H1 (cell line): ENCODE data around the gene C17orf100. TPM values are rescaled to one million over a fixed set of nuclear protein-coding genes. Genes with fewer than 3 reads are reported as not detected.

Experiments
- CTCF ChIA-PET: fragments of 300-600 bp; sonication (Branson Sonifier 250); formaldehyde crosslinking; loops from one replicate; lab custom pipeline; 2021; ENCODE audit not compliant: partially characterized antibody; lab: Charles Lee
- POLR2A ChIA-PET: fragments of 300-600 bp; sonication (Branson Sonifier 250); formaldehyde crosslinking; loops from one replicate; lab custom pipeline; 2021; ENCODE audit warnings: inconsistent platforms; ENCODE audit not compliant: partially characterized antibody; lab: Charles Lee
- DNase-seq, 2 experiments: peaks; one replicate each; pipeline versions ENCODE4 v3.0.0 to v3.0.0-alpha.2; 2010 to 2022; ENCODE audit warnings: low spot score in 2 of 2, low read depth in 1 of 2, mixed read lengths in 1 of 2
- FAIRE-seq: peaks from 2 replicates; lab custom pipeline; 2011; peaks lifted over from hg19 to GRCh38; lab: Jason Lieb, UNC
- H2AFZ ChIP-seq: 2 replicates; pipeline ENCODE4 v1.8.1; 2012; ENCODE audit warnings: low read length, inconsistent platforms
- H2AK5ac ChIP-seq: 2 replicates; pipeline ENCODE4 v1.6.1; 2013; ENCODE audit warnings: low read depth, low read length
- H2BK120ac ChIP-seq: replicated peaks from 2 replicates; pipeline ENCODE3; 2013; ENCODE audit warnings: low read depth, low read length, inconsistent platforms
- H2BK12ac ChIP-seq: 2 replicates; pipeline ENCODE4 v1.6.1; 2013; ENCODE audit warnings: low read depth, low read length
- H2BK15ac ChIP-seq: 2 replicates; pipeline ENCODE4 v1.6.1; 2013; ENCODE audit warnings: low read length
- H2BK20ac ChIP-seq: 2 replicates; pipeline ENCODE4 v1.6.1; 2013; ENCODE audit warnings: low read length
- H2BK5ac ChIP-seq: 2 replicates; pipeline ENCODE4 v1.6.1; 2013; ENCODE audit warnings: low read depth, low read length
- H3K14ac ChIP-seq: 2 replicates; pipeline ENCODE4 v1.6.1; 2013; ENCODE audit warnings: inconsistent platforms; ENCODE audit not compliant: insufficient read length
- H3K18ac ChIP-seq: 2 replicates; pipeline ENCODE4 v1.6.1; 2013; ENCODE audit warnings: low read length; ENCODE audit errors: extremely low read depth
- H3K23ac ChIP-seq: 2 replicates; pipeline ENCODE4 v1.6.1; 2013; ENCODE audit warnings: inconsistent platforms; ENCODE audit not compliant: insufficient read length
- H3K23me2 ChIP-seq: 2 replicates; pipeline ENCODE4 v1.6.1; 2013; ENCODE audit warnings: low read depth, low read length
- H3K27ac ChIP-seq: 2 replicates; pipeline ENCODE4 v1.6.1; 2011; ENCODE audit warnings: low read depth, low read length, inconsistent platforms
- H3K27me3 ChIP-seq, 4 experiments: replicated peaks in 1 of 4; 1 replicate in 1 of 4; 2 replicates in 3 of 4; pipeline versions ENCODE4 v1.6.1 to v1.8.1; 2011 to 2013; ENCODE audit warnings: low read length in 3 of 4, mild to moderate bottlenecking in 3 of 4, inconsistent platforms in 2 of 4, mixed read lengths in 2 of 4, moderate library complexity in 1 of 4; ENCODE audit not compliant: control insufficient read depth in 3 of 4, insufficient read depth in 3 of 4; ENCODE audit errors: extremely low read depth in 1 of 4
- H3K36me3 ChIP-seq, 4 experiments: 2 replicates each; pipeline versions ENCODE4 v1.6.1 to v1.8.1; 2011 to 2013; ENCODE audit warnings: mild to moderate bottlenecking in 4 of 4, low read length in 3 of 4, moderate library complexity in 2 of 4, control low read depth in 1 of 4, inconsistent platforms in 1 of 4; ENCODE audit not compliant: insufficient read depth in 4 of 4, control insufficient read depth in 2 of 4
- H3K4ac ChIP-seq: replicated peaks from 2 replicates; pipeline ENCODE3; 2013; ENCODE audit warnings: low read length, low read depth, mixed read lengths, inconsistent platforms; ENCODE audit not compliant: insufficient read length
- H3K4me1 ChIP-seq, 4 experiments: replicated peaks in 1 of 4; 1 replicate in 1 of 4; 2 replicates in 3 of 4; pipeline versions ENCODE4 v1.6.1 to v1.8.1; 2011 to 2013; ENCODE audit warnings: low read length in 3 of 4, inconsistent platforms in 2 of 4, mixed read lengths in 1 of 4; ENCODE audit not compliant: insufficient read depth in 4 of 4, control insufficient read depth in 3 of 4
- H3K4me2 ChIP-seq, 2 experiments: 2 replicates each; pipeline versions ENCODE4 v1.6.1 to v1.8.1; 2011 to 2013; ENCODE audit warnings: low read depth in 2 of 2, low read length in 2 of 2, control low read depth in 1 of 2, inconsistent platforms in 1 of 2, mild to moderate bottlenecking in 1 of 2; ENCODE audit not compliant: insufficient read depth in 1 of 2
- H3K4me3 ChIP-seq, 4 experiments: fragments of 200-600, 300-600 bp in 1 of 4; sonication (generic), shearing (Covaris generic), sonication (Bioruptor Twin) in 1 of 4; 2 replicates each; pipeline versions ENCODE4 v1.5.1 to v1.8.1; 2011 to 2016; ENCODE audit warnings: low read length in 4 of 4, low read depth in 3 of 4, control low read depth in 2 of 4, inconsistent platforms in 2 of 4, mild to moderate bottlenecking in 2 of 4, mixed read lengths in 1 of 4, moderate library complexity in 1 of 4; ENCODE audit not compliant: insufficient read depth in 2 of 4; ENCODE audit errors: extremely low read depth in 1 of 4
- H3K56ac ChIP-seq: replicated peaks from 2 replicates; pipeline ENCODE3; 2013; ENCODE audit warnings: low read depth, mild to moderate bottlenecking, mixed read lengths, low read length, inconsistent platforms; ENCODE audit not compliant: insufficient read length
- H3K79me1 ChIP-seq: 2 replicates; pipeline ENCODE4 v1.6.1; 2013; ENCODE audit warnings: low read depth, low read length, control low read depth
- H3K79me2 ChIP-seq, 2 experiments: 2 replicates each; pipeline versions ENCODE4 v1.6.1 to v1.8.1; 2012 to 2013; ENCODE audit warnings: low read length in 2 of 2, mild to moderate bottlenecking in 2 of 2, inconsistent platforms in 1 of 2; ENCODE audit not compliant: insufficient read depth in 2 of 2, control insufficient read depth in 1 of 2
- H3K9ac ChIP-seq, 4 experiments: replicated peaks in 1 of 4; 1 replicate in 1 of 4; 2 replicates in 3 of 4; pipeline versions ENCODE4 v1.6.1 to v1.8.1; 2011 to 2013; ENCODE audit warnings: low read depth in 3 of 4, low read length in 3 of 4, control low read depth in 2 of 4, mild to moderate bottlenecking in 2 of 4, moderate library complexity in 2 of 4, inconsistent platforms in 1 of 4; ENCODE audit errors: extremely low read depth in 1 of 4
- H3K9me3 ChIP-seq, 2 experiments: 2 replicates each; pipeline versions ENCODE4 v1.6.1 to v1.8.1; 2012 to 2013; ENCODE audit warnings: mild to moderate bottlenecking in 2 of 2, moderate library complexity in 2 of 2, control low read depth in 1 of 2, inconsistent platforms in 1 of 2, low read depth in 1 of 2, low read length in 1 of 2, mixed read lengths in 1 of 2; ENCODE audit not compliant: insufficient read depth in 2 of 2
- H4K20me1 ChIP-seq, 2 experiments: replicated peaks in 1 of 2; 2 replicates each; pipeline versions ENCODE3 to v1.8.1; 2011 to 2013; ENCODE audit warnings: inconsistent platforms in 2 of 2, low read length in 2 of 2, mild to moderate bottlenecking in 1 of 2; ENCODE audit not compliant: insufficient read depth in 2 of 2, control insufficient read depth in 1 of 2
- H4K5ac ChIP-seq: 2 replicates; pipeline ENCODE4 v1.6.1; 2013; ENCODE audit warnings: low read length, low read depth, mixed read lengths, inconsistent platforms; ENCODE audit not compliant: insufficient read length
- H4K8ac ChIP-seq: 2 replicates; pipeline ENCODE4 v1.8.0; 2013; ENCODE audit warnings: mild to moderate bottlenecking, moderate library complexity, low read length, inconsistent platforms; ENCODE audit not compliant: insufficient read depth; ENCODE audit errors: extremely low read depth
- H4K91ac ChIP-seq: replicated peaks from 2 replicates; pipeline ENCODE3; 2013; ENCODE audit warnings: low read length, mixed read lengths, inconsistent platforms; ENCODE audit not compliant: insufficient read length
- CHD2 ChIP-seq: IDR thresholded peaks from 2 replicates; pipeline ENCODE4 v1.6.1; 2012; ENCODE audit warnings: low read length, improper control_type of control experiment
- EZH2 ChIP-seq: fragments of 200-600 bp; sonication (generic); IDR thresholded peaks from 2 replicates; pipeline ENCODE4 v1.7.1; 2012; ENCODE audit warnings: low read depth, mild to moderate bottlenecking, moderate library complexity, low read length, inconsistent platforms; ENCODE audit not compliant: severe bottlenecking
- GTF2F1 ChIP-seq: IDR thresholded peaks from 2 replicates; pipeline ENCODE4 v1.6.1; 2012; ENCODE audit warnings: low read depth, low read length, improper control_type of control experiment, borderline replicate concordance
- KDM5A ChIP-seq: fragments of 200-600 bp; IDR thresholded peaks from 2 replicates; pipeline ENCODE4 v1.7.1; 2012; ENCODE audit warnings: mild to moderate bottlenecking, low read length, inconsistent platforms, mixed read lengths
- RBBP5 ChIP-seq: IDR thresholded peaks from 2 replicates; pipeline ENCODE4 v1.7.1; 2012; ENCODE audit warnings: low read depth, mild to moderate bottlenecking, inconsistent platforms, low read length, moderate library complexity, borderline replicate concordance
- RXRA ChIP-seq: IDR thresholded peaks from 2 replicates; pipeline ENCODE4 v1.6.1; 2011; ENCODE audit warnings: low read depth, mild to moderate bottlenecking, low read length, moderate library complexity; ENCODE audit not compliant: insufficient read depth
- TCF12 ChIP-seq: IDR thresholded peaks from 2 replicates; pipeline ENCODE4 v1.6.1; 2011; ENCODE audit warnings: low read depth, mild to moderate bottlenecking, low read length
- WGBS, 2 experiments: shearing (Covaris generic) in 1 of 2; methylation state at CpG; one replicate each; pipeline versions ENCODE4 v1.1.6 to v1.1.7; 2013 to 2015; ENCODE audit warnings: low lambda C conversion rate in 2 of 2, mixed read lengths in 2 of 2, inconsistent platforms in 1 of 2, low coverage in 1 of 2, missing lambda C conversion rate in 1 of 2; ENCODE audit not compliant: insufficient replicate concordance in 2 of 2, insufficient coverage in 1 of 2, insufficient read length in 1 of 2; ENCODE audit errors: extremely low coverage in 1 of 2, missing lambda C conversion rate in 1 of 2; 5-methylcytosine and 5-hydroxymethylcytosine counted together
- polyA plus RNA-seq, 7 experiments: library from polyadenylated mRNA; depleted of rRNA in 3 of 7; stranded (reverse) in 5 of 7; unstranded in 2 of 7; fragments of >200 nt in 5 of 7; fragments of 200-250 nt in 2 of 7; gene quantifications; 1 replicate in 5 of 7; 2 replicates in 1 of 7; 4 replicates in 1 of 7; pipeline versions ENCODE4 v1.2.1 to v1.2.3, GENCODE V29; 2011 to 2013; ENCODE audit warnings: missing spikeins in 2 of 7, mixed read lengths in 2 of 7
- total RNA-seq: library from RNA; stranded (reverse); fragmentation: NEBNext Ultra II Directional; extraction: Animal tissue kit (Norgen Biotek cat#: 25700); gene quantifications from 2 replicates; pipeline ENCODE4 v1.2.1, GENCODE V29; 2021
- TF ChIP-seq, protein P1 (sequence below): IDR thresholded peaks from 2 replicates; pipeline ENCODE4 v1.6.1; 2011; ENCODE audit warnings: low read depth, mild to moderate bottlenecking, low read length; ENCODE audit not compliant: insufficient read depth
- TF ChIP-seq, protein P2 (sequence below), 3 experiments: IDR thresholded peaks; 1 replicate in 2 of 3; 2 replicates in 1 of 3; pipeline versions ENCODE4 v1.5.1 to v1.6.1; 2011; ENCODE audit warnings: low read length in 3 of 3, mild to moderate bottlenecking in 3 of 3, inconsistent platforms in 2 of 3, low read depth in 1 of 3, moderate library complexity in 1 of 3; ENCODE audit not compliant: insufficient read depth in 1 of 3; ENCODE audit errors: control extremely low read depth in 1 of 3

C17orf100 gene
- total and polyA plus RNA-seq, 2 of the 8 experiments (the other 6 are each of a cell fraction or from before 2014, with no cell fraction given), result 2.1 to 2.8 TPM

DNA sequence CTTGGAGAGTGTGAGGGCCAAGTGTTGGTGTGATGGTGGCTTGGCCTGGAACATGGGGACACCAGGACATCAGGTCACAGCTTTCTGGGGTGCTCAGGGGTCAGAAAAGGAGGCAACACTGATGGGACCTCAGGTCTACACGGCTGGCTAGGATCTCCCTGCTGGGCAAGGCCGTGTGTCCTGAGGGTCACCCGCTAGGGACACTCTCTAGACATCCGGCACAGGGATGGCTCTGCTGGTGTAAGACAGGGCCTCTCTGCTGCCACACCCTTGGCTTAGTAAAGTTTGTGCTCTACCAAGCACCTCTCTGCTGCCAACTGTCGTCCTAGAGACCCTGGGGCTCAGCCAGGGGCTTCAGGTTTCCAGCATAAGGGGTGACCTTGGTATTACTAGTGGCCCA, 45.3 kb downstream of the C17orf100 start:
- no peak overlapping the region for H3K4ac ChIP-seq
- 91% methylated on average over 5 of the region's 5 CpGs; no CpG with 5 or more reads in 1 of the 2 experiments for WGBS, 2 experiments
- H4K8ac ChIP-seq, result no peak overlapping the region
- H2BK120ac ChIP-seq, result no peak overlapping the region
- no peak overlapping the region for H4K91ac ChIP-seq
- ChIA-PET POLR2A (no interaction called here), CTCF (interaction anchor here (0.8 to 2.4 kb wide), 5 partner anchors 11 to 151 kb away, joined by 3 to 15 read pairs (median 3); no protein-coding TSS in a partner anchor)
- H3K56ac ChIP-seq, result no peak overlapping the region
- H4K5ac ChIP-seq, result no peak overlapping the region
- H3K9me3 ChIP-seq, result no peaks in the 10 kb centered on the region
- FAIRE-seq (no peak), DNase-seq (no peak)
- peaks cover 0 to 2% of the 10 kb centered on the region in 2 experiments for H4K20me1 ChIP-seq
- no peak overlapping the region for H3K4me3 ChIP-seq
- no peak overlapping the region for H2AK5ac ChIP-seq
- no peaks in the 10 kb centered on the region; a peak in 1 of 7 replicates for H3K27me3 ChIP-seq
- H3K23ac ChIP-seq, result no peak overlapping the region
- no peaks in the 10 kb centered on the region; a peak in 1 of 7 replicates for H3K4me1 ChIP-seq
- H2BK20ac ChIP-seq, result no peak overlapping the region
- H3K36me3 ChIP-seq, result no peaks in the 10 kb centered on the region
- H3K79me1 ChIP-seq, result no peaks in the 10 kb centered on the region
- H3K27ac ChIP-seq, result no peak overlapping the region
- no peak overlapping the region for H3K18ac ChIP-seq
- H3K23me2 ChIP-seq, result peaks cover 3% of the 10 kb centered on the region; the same call in 1 of the 2 replicates
- H3K4me2 ChIP-seq, result no peak overlapping the region
- no peak overlapping the region for H2BK15ac ChIP-seq
- no peak overlapping the region for H3K14ac ChIP-seq
- no peak overlapping the region for H2BK5ac ChIP-seq
- H2AFZ ChIP-seq, result no peak overlapping the region
- TF ChIP-seq KDM5A, result no peak
- no peak for TF ChIP-seq CHD2
- TF ChIP-seq, protein P1, sequence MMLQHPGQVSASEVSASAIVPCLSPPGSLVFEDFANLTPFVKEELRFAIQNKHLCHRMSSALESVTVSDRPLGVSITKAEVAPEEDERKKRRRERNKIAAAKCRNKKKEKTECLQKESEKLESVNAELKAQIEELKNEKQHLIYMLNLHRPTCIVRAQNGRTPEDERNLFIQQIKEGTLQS, result no peak
- TF ChIP-seq TCF12, result no peak
- no peak for TF ChIP-seq RXRA
- TF ChIP-seq, protein P2, sequence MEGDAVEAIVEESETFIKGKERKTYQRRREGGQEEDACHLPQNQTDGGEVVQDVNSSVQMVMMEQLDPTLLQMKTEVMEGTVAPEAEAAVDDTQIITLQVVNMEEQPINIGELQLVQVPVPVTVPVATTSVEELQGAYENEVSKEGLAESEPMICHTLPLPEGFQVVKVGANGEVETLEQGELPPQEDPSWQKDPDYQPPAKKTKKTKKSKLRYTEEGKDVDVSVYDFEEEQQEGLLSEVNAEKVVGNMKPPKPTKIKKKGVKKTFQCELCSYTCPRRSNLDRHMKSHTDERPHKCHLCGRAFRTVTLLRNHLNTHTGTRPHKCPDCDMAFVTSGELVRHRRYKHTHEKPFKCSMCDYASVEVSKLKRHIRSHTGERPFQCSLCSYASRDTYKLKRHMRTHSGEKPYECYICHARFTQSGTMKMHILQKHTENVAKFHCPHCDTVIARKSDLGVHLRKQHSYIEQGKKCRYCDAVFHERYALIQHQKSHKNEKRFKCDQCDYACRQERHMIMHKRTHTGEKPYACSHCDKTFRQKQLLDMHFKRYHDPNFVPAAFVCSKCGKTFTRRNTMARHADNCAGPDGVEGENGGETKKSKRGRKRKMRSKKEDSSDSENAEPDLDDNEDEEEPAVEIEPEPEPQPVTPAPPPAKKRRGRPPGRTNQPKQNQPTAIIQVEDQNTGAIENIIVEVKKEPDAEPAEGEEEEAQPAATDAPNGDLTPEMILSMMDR (IDR thresholded peaks at IDR 0.05; ENCODE audit: control extremely low read depth in 1 of 3, insufficient read depth in 1 of 3, low read depth in 1 of 3, low read length in 3 of 3), result no peak
- no peak for TF ChIP-seq GTF2F1
- TF ChIP-seq EZH2, result no peak
- TF ChIP-seq RBBP5, result no peak
- no peak overlapping the region for H2BK12ac ChIP-seq
- H3K9ac ChIP-seq, result no peak overlapping the region; a peak in 1 of 7 replicates
- no peaks in the 10 kb centered on the region for H3K79me2 ChIP-seq
